HG03039 (cell line): ENCODE data around the gene AKAP13.
A peak's percentile ranks its signal among the peaks of the same experiment; 100 is the strongest.
"Not testable (repeated sequence)": the region's sequence is repeated elsewhere in the genome, so short reads cannot be mapped to it uniquely, and the experiment has no call there.

Experiments
- ATAC-seq: cut with Tn5 transposase; IDR thresholded peaks from one replicate; pipeline ENCODE4 v1.9.1; 2021; ENCODE audit warnings: mild to moderate bottlenecking, moderate library complexity; ENCODE audit not compliant: unreplicated experiment

AKAP13 gene

DNA sequence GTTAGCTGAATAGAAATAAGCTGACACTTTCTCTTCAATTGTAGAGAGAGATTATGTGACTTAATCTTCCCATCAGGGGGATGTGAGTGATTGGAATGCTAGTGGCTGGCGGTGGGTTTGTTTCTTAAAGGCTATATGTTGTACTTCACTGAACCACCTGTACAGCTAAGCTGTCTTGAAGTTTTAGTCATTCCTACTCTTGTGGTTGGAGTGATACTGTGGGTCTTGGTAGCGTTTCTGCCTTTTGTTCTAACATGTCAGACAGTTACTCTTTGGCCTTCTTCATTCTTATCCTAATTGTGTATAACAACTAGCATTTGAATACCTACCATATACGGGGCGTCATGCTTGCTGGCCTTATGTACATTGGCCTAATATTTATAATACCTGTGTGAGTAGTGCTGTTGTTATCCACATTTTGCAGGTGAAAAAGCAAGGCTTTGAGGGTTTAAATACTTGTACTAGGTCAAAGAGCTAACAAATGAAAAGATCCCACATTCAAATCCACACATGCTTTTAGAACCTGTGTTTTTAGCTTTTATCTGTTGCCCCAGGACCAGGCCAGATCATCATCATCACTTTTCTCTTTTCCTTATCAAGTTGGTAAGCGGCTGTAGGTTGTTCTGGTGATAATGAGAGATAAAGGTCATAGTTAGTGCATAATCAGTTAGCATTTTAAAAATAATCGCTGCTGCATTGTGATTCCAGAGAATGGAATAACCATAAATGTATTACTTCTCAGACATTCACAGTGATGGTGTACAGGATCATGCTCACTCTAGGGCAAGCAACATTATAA is 50.2 kb downstream of the AKAP13 start:
- ATAC-seq, result peak; percentile 94

- ATAC-seq, result no peak
Observed at GRCh38 chr15:85439996-85440395, 59.6 kb downstream of the AKAP13 start.

- ATAC-seq, result no peak
Observed at GRCh38 chr15:85440451-85440850, 60.0 kb downstream of the AKAP13 start.

DNA sequence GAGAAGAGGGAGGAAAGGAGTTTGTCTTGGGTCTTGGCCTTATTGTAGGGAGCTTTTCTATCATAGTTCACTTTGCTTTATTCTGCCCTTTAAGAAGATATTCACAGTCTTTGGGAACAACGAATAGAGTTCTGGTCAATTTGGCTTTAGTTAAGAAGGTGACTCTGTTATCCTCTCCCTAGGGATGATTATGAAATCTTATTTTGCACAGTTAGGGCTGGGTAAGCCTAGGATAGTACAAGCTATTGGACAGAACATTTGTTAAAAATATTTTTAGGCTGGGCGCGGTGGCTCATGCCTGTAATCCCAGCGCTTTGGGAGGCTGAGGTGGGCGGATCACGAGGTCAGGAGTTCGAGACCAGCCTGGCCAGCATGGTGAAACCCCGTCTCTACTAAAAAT is 61.5 kb downstream of the AKAP13 start:
- not testable (repeated sequence) for ATAC-seq

DNA sequence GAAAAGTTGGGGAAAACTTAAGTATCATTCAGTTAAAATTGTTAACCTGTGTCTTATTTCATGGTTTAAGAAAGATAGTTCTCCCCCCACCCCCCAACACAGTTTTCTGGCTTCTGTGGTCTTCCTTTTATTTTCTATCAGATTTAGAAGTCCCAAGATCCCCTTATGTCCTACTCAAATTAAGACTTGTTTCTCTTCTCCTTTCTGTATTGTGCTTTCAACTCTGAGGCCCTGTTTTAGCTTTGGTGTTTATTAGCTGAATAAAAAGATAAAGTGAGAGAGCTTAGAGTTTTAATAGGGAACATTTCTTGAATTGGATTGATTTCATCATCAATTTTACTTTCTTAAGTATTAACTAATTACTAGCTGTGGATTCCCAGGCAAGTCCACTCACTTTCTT is 62.6 kb downstream of the AKAP13 start:
- peak; percentile 30 for ATAC-seq

DNA sequence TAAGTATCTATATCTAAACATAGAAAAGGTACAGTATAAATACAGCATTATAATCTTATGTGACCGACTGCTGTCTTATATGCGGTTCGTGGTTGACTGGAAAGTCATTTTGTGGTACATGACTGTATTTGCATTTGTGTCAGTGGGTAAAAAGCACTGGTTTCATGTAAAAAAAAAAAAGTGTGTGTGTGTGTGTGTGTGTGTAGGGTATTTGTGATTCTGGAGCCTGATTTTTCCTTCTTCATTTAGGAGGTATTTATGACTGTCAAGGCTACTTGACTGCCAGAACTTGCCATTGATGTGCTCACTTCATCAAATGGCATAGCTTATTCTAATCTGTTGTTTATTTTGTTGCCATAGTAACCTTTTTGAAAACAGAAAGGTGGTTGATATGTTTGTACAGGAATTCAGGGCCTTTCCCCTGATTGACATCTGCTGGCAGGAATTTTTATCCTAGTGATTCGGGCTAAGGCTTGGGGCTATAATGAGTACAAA is 63.2 kb downstream of the AKAP13 start:
- ATAC-seq, result peak; percentile 67

GRCh38 chr15:85444122-85444745 is 63.8 kb downstream of the AKAP13 start:
- no peak for ATAC-seq

- no peak for ATAC-seq
Observed at GRCh38 chr15:85445361-85445760, 65.0 kb downstream of the AKAP13 start.

DNA sequence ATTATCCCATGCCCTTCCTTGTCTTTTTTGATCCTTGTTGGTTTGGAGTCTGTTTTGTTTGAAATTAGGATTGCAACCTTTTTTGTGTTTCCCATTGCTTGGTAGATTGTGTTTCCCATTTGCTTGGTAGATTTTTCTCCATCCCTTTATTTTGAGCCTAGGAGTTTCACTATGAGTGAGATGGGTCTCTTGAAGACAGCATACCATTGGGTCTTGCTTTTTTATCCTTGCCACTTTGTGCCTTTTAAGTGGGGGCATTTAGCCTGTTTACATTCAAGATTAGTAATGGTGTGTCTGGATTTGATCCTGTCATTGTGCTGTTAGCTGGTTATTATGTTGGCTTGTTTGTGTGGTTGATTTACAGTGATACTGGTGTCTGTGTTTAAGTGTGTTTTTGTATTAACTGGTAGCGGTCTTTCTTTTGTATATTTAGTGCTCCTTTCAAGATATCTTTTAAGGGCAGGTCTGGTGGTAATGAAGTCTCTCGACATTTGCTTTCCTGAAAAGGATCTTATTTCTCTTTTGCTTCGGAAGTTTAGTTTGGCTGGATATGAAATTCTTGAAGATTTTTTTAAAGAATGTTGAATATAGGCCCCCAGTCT is 70.8 kb downstream of the AKAP13 start:
- ATAC-seq, result no peak

GRCh38 chr15:85452436-85452835 is 72.0 kb downstream of the AKAP13 start:
- ATAC-seq, result no peak

DNA sequence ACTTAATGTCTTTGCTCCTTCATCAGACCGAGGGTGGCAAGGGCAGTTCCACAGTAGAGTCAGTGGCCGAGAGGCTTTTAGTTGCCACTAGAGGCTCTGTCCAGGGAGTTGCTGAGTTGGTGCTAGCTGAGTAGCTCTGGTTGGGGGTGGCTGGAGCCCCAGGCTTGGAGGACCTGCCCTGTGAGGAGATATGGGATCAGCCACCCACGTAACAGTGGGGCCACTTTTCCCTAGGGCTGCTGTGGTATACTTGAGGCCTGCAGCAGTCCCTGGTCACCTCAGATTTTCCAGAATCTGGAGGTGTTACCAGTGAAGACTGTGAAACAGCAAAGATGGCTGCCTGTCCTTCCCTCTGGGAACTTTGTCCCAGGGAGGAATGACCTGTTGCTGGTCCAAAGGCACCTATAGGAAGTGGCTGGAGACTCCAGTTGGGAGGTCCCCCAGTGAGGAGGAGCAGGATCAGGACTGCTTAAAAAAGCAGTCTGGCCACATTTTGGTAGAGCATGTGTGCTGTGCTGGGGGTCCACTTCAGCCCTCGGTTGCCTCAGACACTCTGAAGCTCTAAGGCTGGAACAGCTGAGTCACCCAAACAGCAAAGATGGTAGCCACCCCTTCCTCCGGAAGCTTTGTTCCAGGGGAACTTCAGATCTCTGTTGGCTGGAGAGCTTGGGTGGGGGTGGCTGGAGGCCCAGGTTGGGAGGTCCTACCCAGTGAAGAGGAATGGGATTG is 72.9 kb downstream of the AKAP13 start:
- ATAC-seq, result no peak

- no peak for ATAC-seq
Observed at GRCh38 chr15:85454403-85454802, 74.0 kb downstream of the AKAP13 start.

DNA sequence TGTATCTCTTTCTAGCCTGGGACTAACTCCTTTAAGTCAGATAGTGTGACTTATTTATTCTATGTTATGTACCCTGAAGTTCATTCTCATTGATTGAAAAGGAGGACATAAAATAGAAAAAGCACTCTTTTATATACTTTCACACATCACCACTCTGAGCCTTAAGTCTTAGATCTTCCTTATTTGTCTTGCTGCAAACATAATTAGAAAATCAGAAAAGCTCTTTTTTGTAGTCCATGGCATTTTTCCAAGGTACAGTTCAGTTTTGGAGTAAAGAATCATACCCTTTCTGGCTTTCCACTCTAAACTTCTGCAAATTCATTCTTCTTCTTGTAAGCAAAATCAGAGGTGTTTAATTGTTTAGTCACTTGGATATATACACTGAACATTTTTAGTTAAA is 75.5 kb downstream of the AKAP13 start:
- no peak for ATAC-seq

DNA sequence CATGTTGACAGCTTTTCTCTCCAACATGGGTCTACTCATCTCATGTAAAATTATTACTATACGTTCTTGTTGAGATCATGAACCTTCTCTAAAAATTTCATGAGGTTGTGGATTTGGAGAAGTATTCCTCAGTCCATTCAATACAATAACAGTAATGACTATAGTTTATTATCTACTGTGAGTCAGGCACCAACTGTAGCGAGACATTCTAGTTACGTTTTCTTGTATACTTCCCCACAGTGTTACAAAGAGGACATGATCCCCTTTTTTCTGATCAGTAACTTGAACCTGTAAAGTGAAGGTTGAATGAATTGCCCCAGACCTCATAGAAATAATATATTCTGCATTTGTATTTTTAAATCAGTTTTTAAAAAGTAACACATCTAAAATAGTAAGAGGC is 76.4 kb downstream of the AKAP13 start:
- no peak for ATAC-seq

DNA sequence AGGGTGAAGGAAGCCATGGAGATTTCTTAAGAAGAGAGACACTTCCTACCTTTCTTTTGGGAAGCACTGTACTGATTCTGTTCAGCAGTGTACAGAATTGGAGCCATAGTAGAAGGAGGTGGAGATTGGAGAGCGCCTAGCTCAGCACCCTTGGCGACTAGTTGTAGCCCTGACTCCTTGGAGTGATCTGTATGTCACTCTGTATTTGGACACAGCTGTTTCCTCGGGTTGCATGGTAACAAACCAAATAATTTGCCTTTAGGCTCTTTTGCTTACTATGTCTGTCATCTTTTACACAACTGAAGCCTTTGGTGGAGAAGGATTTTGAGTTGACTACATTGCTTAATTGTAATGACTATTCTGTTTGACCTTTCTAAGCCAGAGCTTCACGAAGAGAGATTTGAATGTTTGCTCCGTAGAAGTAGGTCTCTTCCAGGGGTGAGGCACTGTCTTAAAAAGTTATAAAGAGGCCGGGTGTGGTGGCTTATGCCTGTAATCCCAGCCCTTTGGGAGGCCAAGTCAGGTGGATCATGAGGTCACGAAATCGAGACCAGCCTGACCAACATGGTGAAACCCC is 77.1 kb downstream of the AKAP13 start:
- peak; percentile 73 for ATAC-seq

- ATAC-seq, result no peak
Observed at GRCh38 chr15:85458764-85459163, 78.4 kb downstream of the AKAP13 start.

GRCh38 chr15:85462029-85462428 is 81.6 kb downstream of the AKAP13 start:
- ATAC-seq, result no peak

DNA sequence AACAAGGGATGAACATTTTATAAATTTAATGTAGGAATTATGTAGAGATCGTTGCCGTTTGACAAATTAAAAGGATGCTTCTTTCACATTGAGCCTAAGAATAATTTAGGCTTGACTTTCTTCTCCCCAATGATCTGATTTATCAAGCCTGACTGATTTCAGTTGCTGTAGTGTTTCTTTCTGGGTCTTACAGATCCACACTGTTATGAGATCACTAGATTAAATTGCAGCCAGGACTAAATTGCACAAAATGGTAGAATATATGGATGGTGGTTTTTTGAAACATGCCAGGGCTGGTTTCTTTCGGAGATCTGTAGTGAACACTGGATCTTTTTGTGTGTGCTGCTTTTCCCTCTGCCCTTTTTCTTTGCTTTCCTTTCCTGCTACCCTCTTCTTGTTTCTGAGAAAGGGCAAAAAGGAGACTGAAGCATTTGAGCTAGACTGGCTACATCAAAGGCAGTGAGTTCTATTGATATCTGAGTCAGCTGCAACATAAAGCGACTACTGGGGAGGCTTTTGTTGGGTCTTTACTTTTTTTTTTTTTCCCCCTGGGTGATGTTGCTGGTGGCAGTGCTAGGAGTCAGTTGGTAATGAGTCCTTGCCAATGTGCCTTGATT is 83.0 kb downstream of the AKAP13 start:
- no peak for ATAC-seq

DNA sequence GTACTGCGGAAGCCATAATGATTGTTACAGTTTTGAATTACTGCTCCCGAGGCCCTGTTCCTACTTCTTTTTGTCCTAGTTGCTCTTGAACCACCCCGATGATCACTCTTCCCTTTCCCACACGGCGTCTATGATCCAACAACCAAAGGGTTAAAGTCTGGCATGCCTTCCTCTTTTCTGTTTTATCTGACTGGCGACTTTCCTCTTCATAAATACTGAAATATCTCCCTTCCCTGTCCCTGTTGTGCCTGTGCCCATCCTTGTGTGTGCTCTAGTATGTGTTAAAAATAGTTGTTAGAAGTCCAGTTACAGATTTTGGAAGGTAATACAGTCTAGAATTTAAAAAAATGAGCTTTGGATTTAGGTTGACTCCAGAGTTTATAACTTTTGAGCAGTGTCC is 83.6 kb downstream of the AKAP13 start:
- ATAC-seq, result no peak

- ATAC-seq, result no peak
Observed at GRCh38 chr15:85464471-85464870, 84.1 kb downstream of the AKAP13 start.
